ENCODE data around the gene NOL4L. TPM values are rescaled to one million over a fixed set of nuclear protein-coding genes. Genes with fewer than 3 reads are reported as not detected.

NOL4L gene
- polyA plus RNA-seq, 3 donors: 50.6 to 67.3 (median 57.2) TPM

DNA sequence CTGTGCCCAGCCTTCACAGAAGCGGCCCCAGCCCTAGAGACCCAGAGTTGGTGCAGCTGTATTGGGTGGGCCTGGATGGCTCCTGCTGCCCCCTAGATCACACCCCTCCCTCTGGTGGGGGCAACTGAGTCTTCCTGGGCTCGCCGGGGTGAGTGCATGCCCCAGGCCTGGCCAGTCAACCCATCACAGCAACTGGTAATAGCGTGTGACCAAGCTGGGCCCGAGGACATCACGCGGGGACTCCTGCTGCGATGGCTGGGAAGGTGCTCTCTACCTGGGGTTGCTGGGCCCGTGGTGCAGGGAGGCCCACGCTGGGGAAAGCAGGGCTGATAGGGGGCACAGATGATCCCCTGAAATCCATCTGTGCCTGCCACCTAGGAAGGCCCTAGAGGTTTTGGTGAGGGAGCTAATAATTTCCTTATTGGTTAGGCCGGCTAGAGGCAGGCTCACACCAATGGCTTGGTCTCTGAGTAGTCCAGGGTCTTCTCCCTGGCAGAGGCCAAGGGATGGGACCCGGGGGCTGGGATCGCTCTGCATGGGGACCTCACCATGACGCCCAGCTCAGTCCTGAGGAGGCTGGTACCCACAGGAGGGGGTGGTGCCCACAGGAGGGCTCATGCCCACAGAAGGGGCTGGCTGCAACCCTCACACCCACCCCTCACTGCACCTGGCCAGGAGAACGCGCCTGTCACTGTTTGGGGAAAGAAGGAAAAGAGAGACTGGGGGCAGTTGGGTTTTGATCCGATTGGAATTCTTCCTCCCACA, 123.1 kb downstream of the NOL4L start:
- DNase-seq (ENCODE audit: extremely low read depth in 1 of 11, low read depth in 9 of 11, low spot score in 4 of 11): no peak

DNA sequence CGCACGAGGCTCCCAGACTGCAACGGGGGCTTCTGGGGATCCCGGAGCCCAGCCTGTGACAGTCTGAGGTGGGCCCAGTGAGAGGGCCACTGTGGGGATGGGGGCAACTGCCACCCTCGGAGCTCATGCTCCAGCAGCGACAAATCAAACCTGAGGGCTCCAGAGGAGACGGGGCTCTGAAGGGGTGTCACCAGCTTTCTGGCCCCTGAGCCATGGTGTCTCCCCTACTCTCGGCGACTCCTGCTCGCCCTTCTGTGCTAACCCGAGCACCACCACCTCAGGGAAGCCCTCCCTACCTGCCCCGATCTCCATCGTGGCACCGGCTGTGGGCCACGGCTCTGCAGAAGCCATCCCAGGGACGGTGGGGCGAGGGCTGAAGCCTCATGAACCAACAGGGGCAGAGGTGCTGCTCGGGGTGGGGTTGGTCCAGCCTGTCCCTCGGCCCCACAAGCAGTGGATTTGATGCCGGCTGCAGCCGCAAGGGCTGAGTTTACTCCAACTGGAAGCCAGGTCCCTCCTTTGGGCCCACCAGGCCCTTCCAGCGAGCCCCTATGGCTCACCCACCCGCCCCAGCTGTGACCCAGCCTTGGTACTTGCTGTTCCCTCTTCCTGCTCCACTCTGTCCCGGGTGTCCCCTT, 124.3 kb downstream of the NOL4L start:
- no peak for DNase-seq (ENCODE audit: extremely low read depth in 1 of 11, low read depth in 9 of 11, low spot score in 4 of 11)

DNA sequence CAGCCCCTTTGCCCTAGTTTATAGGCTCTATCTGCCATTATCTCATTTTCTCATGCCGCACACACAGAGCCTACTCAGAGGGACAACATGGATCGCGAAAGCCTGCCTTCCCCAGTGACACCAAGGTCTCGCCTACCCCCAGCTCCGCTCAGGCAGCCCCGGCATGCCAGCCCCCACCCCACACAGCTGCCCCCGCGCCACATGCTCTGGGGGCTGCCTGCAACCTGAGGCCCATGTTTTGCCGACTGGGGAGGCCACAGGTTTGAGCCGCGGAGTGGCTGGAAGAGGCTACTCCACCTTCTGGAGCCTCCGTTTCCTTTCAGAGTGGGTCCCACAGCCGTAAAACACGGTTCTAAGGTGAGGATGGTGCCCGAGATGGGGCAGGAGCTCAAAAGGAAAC, 124.9 kb downstream of the NOL4L start:
- DNase-seq (ENCODE audit: extremely low read depth in 1 of 11, low read depth in 9 of 11, low spot score in 4 of 11): no peak

DNA sequence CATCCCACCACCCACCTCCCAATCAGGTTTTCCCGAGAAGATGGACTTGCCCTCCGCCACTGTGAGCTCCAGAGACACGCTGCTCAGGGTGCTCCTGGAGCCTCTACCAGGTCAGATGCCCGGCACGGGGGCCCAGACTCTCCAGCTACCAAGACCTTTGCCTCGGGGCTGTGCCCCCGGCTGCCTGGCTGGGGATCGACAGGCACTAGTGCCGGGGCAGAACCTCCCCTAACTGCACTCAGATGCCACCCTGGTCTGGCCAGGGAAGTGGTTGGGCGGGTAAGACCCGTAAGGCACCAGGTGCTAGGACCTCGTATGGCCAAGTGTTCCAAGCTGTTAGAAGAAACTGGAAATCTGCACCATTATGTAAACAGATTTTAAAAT, 126.3 kb downstream of the NOL4L start:
- no peak for DNase-seq (ENCODE audit: extremely low read depth in 1 of 11, low read depth in 9 of 11, low spot score in 4 of 11)

DNA sequence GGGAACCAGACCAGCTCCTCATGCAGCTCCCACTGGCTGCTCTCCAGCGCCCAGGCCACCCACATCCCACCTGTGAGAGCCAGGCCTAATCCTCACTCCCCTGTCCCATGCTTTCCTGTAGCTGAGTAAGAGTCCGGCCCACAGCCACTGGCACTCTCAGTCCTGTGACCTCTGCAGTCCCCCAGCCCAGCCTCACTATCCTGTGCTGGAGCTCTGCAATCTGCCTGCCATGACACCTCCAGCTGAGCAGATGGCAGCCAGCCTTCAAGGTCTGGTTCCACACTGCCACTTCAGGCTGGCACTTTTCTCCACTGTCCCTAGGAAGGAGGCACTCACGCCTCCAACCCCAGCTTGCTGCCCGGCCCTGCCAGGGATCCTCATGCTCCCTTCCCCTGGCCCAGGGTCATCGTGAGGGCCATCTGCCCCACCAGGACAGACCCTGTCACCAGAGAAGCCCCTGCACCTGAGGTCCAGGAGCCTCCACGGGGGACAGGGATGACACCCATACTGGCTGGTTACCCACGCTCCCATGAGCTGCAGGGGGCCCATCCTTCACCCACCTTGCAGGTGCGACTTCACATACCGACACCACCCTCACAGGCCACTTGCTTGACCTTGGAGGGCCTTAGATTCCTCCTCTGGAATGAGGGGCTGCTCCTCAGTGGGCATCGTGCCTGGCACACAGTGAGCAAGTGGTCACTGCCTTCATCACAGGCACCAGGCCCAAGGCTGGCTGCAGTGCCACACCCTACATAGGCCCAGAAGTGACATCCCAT, 126.9 kb downstream of the NOL4L start:
- no peak for DNase-seq (ENCODE audit: extremely low read depth in 1 of 11, low read depth in 9 of 11, low spot score in 4 of 11)

DNA sequence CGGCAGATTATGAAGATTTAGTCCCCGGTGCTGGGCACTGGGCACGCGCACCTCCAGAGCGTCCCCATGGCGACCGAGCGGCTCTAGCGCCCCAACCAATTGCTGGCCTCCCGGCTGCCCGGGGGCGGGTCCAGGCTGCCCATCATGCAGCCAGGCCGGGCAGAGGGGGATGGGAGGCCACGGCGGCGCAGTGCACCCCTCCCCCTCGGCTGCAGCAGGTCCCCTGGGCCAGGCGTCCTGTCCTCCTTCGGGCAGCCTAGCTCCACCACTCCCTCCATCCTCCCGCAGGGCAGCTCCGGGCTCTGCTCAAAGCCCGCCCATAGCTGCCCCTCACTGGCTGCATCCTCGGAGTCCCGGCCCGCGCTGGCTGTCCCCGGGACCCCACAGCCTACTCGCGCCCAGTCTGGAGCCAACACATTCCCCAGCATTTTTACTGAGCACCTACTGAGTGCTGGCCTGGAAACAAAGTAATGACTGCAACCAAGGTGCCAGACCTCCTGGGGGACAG, 127.6 kb downstream of the NOL4L start:
- DNase-seq (ENCODE audit: extremely low read depth in 1 of 11, low read depth in 9 of 11, low spot score in 4 of 11): peak in 8 of 11 donors; percentile 80 to 90 (median 86)

DNA sequence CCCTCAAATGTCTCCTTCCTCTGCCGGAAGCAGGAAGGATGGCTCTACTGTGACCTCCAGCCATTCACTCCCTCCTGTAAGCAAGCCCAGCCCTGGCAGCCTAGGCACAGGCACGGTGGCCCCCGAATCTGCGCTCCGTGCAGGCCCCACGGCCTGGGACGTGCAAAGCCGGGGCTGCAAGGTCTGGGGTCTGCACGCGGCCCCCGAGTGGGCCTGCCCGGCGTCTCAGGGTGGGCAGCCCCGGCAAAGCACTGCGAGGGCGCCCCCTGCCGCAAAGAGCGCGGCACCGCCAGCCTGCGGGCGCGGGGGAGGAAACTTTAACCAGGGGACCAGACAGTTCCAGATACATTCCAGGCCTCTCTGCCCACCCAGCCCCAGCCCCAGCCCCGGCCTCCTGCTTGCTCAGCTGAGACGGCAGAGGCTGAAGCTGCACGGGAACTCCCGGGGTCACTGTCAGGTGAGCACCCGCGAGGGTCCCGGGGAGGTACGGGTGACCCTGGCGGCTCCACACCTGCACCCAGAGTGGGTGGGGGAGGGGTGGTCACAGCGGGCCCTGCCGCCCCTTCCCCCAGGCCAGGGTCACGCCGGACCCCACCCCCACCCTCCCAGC, 128.2 kb downstream of the NOL4L start:
- DNase-seq (ENCODE audit: extremely low read depth in 1 of 11, low read depth in 9 of 11, low spot score in 4 of 11): peak in 8 of 11 donors; percentile 73 to 89 (median 80)

DNA sequence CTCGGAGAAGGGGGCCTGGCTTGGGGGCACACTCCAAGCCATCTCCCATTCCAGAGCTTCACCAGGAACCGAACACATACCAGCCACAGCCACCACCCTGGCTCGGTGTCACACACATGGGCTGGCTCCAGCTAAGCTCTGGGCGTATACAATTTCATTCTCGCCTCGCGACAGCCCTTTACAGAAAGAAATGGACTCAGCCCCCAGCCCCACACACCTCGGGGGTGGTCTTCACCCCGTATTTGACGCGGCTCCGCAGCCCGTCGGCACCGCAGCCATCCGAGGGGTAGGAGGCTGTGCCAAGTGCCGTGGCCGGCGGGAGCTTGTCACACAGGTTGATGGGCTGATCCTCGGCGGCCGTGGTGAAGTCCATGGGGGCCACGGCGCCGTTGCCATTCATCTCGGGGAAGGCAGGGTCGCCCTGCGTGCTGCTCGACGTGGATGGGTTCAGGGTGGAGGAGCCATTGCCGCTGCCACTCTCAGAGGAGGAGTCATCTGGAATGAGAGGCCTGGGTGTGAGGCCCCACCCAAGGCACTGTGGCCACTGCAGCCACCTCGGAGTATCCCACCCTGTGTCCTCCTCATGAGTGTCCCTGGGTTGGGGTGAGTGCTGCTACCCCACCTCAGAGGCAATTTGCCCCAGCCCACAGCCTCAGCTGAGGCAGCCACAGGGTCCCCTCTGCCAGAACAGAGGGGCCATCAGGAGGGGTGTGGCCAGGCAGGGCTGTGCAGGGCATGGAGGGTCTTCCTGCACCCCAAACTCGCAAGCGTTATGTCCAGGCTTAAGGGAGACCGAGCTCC, 129.0 kb downstream of the NOL4L start:
- DNase-seq (ENCODE audit: extremely low read depth in 1 of 11, low read depth in 9 of 11, low spot score in 4 of 11): no peak

DNA sequence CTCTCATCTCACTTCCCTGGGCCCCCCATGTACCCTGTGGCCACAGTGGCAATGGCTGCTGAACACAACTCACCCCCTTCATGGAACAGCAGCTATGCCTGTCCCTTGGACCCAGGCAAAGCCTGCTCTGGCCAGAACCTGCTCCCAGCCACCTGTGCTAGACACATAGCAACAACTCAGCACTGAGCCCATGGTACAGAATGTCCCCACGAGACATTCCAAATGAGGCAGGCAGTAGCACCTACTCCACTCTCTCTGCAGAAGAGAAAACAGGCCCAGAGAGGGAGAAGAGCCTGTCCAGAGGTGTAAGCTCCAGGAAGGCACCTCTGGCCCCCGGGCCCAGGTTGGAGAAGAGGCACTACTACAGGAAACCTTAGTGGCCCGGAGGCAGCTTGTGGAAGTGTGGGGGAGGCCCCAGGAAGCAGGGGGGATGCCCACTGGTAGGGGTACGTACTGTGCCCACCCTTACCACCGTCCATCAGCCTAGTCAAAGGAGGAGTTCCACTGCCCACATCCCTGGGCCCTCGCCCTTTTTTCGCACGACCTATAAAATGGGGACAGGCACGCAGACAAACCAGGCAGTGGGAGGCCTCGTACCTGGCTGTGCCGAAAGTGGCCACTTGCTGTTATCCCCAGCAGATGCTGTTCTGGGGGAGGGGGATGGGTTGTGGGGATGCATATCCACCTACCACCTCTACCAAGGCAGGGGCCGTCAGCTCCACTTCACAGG, 129.8 kb downstream of the NOL4L start:
- no peak for DNase-seq (ENCODE audit: extremely low read depth in 1 of 11, low read depth in 9 of 11, low spot score in 4 of 11)

DNA sequence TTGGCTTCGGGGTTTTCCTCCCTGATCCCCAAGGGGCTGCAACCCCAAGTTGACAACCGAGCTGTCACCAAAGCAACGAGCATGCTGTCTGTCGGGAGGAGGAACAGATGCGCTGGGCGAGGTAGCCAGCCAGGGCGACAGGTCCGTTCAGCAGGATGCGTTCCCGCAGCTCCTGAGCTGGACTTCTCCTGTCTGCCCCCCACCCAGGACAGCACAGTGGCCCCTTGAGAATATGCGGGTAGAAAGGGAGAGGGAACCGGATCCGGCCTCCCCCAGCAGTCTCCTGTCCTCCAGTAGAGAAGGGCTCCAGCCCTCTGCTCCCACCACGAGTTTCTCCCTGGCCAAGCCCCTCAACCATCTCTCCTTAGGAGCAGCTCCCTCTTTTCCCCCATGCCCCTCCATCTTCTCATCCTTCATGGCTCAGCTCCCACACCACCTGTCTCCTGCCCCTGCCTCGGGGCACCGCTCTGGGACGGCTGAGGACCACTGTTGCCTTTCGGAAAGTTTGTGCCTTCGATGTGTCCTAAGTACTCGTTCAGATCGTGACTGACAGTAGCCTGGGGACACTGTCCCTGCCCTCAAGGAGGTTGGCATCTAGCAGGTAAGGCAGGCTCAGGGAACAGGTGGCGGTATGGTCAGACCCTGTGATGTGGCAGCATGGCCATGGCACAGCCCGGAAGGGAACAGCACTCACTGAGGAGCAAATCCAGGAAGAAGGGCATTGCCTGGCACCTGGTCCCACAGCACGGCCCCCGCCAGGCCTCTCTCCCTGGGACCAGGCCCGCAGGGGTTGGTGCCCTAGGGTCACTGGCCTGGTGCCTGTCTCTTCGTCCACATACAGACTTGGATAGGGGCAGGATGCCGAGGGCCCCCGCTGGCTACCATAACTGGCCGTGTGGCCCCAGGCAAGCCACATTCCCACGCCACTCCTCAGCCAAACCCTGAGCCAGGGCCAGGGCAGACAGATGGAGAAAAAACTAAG, 130.7 kb downstream of the NOL4L start:
- no peak for DNase-seq (ENCODE audit: extremely low read depth in 1 of 11, low read depth in 9 of 11, low spot score in 4 of 11)

DNA sequence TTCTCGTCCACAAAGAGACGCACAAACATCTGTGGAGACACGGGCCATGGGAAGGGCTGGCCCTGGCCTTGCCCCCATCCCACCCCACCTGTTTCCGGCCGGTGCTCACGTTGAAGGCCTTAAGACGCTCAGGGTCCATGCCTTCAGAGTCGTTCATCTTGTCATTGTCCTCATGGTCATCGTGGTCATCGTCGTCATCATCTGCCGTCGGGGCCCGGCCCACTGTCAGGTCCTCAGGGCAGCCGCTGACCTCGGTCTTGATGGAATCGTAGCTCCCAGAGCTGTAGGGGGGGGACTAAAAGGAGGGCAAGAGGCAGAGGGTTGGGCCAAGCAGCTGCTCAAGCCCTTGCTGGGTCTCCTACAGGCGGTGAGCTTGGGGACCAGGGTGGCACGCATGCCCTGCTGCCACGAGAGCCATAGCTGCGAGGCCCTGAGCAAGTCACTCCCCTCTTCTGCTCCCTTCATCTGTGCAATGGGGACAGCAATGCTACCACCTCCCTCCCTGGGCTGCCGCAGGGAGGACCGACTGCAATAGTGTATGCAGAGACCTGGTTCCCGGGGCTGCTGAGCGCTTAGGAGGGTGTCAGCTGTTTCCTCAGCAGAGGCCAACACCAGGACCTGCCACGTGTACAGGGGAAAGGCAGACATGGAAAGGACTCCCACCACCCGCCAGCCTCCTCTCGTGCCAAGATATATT, 131.5 kb downstream of the NOL4L start:
- DNase-seq (ENCODE audit: extremely low read depth in 1 of 11, low read depth in 9 of 11, low spot score in 4 of 11): no peak

DNA sequence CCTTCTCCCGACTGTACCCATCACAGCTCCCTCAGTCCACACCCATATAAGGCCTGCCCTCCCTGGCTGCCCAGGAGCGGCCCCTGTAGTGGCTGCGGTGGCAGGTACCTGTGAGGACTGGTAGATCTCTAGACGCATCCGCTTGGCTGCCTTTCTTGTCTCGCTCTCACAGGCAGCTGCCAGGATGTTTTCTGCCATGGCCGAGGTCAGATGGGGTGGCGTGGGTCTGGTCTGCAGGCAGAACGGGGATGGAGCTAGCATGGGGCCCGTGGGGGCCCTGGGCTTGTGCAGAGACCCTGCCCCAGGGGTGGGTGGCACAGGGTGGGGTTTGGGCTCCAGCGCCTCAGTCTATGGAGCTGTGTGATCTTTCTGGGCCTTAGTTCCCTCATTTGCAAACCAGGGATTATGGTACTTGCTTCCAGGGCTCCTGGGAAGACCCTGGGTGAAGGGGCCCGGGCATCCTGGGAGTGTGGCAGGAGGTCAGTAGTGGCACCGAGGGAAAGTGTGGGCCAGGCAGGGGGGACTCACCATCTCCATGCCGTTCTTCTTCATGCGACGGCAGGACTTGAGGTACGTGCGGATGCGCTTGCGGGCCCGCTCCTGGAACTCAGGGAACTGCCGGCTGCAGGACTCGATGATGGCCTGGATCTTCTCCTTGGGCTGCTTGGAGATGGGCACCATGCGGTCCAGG, 132.2 kb downstream of the NOL4L start:
- DNase-seq (ENCODE audit: extremely low read depth in 1 of 11, low read depth in 9 of 11, low spot score in 4 of 11): no peak

DNA sequence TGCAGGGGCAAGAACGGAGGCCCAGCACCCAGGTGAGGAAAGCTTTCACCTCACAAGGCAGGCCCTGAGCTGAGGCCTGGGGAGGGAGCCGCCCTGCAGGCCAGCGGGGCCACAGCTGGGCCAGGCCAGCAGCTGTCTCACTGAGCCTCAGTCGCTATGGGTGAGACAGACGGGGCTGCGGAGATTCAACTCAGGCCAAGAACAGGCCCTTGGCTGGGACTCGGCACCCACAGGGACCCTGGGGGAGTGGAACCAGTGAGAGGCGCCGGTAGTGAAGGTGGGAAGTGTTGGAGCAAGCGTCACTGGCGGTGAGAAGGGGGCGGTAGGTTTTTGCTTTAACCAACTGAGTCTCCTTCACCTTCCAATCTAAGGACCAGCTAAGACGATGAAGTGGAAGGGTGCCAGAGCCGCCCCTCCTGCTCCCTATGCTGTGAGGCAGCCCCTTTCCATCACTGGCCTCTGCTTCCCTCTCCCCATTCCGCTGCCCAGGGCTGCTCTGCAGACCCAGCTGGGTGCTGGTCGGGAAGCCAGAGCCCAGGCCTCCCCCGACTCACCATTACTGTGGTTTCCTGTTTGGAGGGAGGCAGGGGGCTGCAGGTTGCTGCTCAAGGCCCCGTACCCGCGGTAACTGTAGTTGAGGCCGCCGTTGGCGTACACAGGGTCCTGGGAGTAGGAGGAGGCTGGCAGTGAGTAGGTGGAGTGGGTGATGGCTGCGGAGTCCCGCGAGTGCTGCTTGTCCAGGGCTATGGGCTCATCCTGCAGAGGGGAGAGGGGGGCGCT, 133.3 kb downstream of the NOL4L start:
- DNase-seq (ENCODE audit: extremely low read depth in 1 of 11, low read depth in 9 of 11, low spot score in 4 of 11): no peak

DNA sequence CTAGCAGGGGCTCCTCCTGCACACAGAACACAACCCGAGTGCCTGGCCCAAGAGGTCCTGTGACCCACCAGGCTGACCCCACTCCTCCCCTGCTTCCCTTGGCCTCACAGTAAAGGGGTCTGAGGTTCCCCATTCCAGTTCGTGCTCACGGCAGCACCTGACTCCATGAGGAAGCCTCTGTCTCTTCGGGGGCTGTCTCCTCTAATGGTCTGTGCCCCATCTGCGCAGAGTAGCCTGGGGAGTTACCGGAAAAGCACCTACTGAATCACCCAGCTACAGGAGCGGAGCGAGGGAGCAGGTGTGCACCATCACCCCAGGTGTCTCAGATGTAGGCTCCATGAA, 133.8 kb downstream of the NOL4L start:
- no peak for DNase-seq (ENCODE audit: extremely low read depth in 1 of 11, low read depth in 9 of 11, low spot score in 4 of 11)

DNA sequence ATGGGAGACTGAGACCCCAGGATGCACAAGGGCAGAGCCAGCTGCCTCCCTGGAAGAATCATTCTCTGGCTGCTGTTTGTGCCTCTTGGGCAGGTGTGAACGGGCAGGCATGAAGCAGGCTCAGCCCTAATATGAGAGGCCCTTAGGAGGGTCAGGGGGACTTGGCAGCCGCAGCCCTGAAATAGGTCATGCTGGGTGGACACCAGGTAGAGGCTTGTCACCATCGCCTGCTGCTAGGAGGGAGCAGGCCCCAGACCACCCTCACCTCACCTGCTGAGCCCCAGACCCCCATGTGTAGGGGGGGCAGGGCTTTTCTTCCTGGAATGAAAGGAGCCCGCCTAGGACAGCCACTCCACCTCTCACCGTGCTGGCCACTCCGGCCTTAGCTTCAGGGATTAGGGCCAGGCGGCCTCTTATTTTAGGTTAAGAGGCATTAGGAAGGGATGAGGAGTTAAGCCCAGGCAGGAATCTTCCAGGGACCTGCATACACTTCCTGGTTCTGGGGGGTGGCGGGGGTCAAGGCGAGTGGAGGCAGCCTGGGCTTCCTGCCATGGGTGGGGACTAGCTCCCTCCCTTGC, 134.6 kb downstream of the NOL4L start:
- no peak for DNase-seq (ENCODE audit: extremely low read depth in 1 of 11, low read depth in 9 of 11, low spot score in 4 of 11)
